ENCODE measurements around the gene TSPYL6. TPM values are rescaled to one million over a fixed set of nuclear protein-coding genes. Genes with fewer than 3 reads are reported as not detected.

The TSPYL6 gene
- total RNA-seq, 1 experiment from 2014 or later: not detected

DNA sequence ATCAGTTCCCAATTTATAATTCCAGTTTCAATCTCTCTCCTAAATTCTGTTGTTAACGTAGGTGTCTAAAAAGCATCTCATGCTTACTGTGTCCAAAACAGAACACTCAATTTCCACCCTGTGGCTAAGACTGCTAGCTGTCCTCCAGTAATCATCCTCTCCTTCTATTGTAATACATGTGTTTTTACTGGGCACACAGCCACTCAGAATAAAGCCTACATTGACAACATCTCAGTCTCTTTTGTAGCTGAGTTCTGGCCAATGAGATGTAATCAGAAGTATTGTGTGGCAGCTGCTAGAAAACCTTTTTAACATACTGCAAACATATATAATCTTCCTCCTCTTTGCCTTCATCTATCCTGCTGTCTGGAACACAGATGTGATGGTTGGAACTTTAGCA, 29.4 kb upstream of the TSPYL6 start:
- TF ChIP-seq, protein P1, sequence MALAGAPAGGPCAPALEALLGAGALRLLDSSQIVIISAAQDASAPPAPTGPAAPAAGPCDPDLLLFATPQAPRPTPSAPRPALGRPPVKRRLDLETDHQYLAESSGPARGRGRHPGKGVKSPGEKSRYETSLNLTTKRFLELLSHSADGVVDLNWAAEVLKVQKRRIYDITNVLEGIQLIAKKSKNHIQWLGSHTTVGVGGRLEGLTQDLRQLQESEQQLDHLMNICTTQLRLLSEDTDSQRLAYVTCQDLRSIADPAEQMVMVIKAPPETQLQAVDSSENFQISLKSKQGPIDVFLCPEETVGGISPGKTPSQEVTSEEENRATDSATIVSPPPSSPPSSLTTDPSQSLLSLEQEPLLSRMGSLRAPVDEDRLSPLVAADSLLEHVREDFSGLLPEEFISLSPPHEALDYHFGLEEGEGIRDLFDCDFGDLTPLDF (CRISPR knock-in tag; IDR thresholded peaks at IDR 0.05): no peak
- TF ChIP-seq, protein P2, sequence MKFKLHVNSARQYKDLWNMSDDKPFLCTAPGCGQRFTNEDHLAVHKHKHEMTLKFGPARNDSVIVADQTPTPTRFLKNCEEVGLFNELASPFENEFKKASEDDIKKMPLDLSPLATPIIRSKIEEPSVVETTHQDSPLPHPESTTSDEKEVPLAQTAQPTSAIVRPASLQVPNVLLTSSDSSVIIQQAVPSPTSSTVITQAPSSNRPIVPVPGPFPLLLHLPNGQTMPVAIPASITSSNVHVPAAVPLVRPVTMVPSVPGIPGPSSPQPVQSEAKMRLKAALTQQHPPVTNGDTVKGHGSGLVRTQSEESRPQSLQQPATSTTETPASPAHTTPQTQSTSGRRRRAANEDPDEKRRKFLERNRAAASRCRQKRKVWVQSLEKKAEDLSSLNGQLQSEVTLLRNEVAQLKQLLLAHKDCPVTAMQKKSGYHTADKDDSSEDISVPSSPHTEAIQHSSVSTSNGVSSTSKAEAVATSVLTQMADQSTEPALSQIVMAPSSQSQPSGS (CRISPR knock-in tag; IDR thresholded peaks at IDR 0.05; ENCODE audit: borderline replicate concordance, low read depth): no peak
- no peak for TF ChIP-seq ZBTB21 (CRISPR knock-in tag; IDR thresholded peaks at IDR 0.05; ENCODE audit: borderline replicate concordance)
- TF ChIP-seq OVOL2 (CRISPR knock-in tag; IDR thresholded peaks at IDR 0.05; ENCODE audit: borderline replicate concordance): no peak
- TF ChIP-seq FOXJ3 (CRISPR knock-in tag; IDR thresholded peaks at IDR 0.05; ENCODE audit: borderline replicate concordance): no peak
- TF ChIP-seq, protein P3, sequence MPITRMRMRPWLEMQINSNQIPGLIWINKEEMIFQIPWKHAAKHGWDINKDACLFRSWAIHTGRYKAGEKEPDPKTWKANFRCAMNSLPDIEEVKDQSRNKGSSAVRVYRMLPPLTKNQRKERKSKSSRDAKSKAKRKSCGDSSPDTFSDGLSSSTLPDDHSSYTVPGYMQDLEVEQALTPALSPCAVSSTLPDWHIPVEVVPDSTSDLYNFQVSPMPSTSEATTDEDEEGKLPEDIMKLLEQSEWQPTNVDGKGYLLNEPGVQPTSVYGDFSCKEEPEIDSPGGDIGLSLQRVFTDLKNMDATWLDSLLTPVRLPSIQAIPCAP (CRISPR knock-in tag; IDR thresholded peaks at IDR 0.05): no peak
- TF ChIP-seq NR1H2 (CRISPR knock-in tag; IDR thresholded peaks at IDR 0.05): no peak
- TF ChIP-seq, protein P4, sequence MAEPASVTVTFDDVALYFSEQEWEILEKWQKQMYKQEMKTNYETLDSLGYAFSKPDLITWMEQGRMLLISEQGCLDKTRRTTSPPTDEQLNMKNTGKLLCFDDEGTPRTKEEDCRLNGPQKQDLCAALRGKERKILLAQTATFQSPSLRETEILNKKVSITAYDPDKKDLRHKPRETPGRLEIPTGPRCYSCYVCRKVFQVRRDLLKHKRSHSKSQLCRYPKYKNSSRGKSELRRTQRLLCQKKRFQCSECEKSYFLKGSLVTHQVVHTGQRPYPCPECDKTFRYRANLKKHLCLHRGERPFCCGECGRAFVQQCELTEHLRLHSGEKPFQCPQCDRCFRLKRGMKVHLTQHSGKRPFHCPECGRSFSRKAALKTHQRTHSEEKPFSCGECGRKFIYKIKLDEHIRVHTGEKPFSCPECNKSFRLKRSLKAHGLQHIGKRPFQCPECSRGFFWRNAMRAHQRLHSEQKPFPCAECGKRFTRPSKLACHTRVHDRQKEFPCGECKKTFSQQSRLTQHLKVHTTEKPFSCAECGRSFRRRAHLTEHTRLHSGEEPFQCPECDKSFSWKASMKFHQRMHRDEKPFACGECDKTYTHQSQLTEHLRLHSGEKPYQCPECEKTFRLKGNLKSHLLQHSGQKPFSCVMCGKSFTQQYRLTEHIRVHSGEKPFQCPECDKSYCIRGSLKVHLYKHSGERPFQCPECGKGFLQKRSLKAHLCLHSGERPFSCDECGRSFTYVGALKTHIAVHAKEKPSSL (CRISPR knock-in tag; conservative IDR thresholded peaks at IDR 0.05): no peak
- TF ChIP-seq, protein P5, sequence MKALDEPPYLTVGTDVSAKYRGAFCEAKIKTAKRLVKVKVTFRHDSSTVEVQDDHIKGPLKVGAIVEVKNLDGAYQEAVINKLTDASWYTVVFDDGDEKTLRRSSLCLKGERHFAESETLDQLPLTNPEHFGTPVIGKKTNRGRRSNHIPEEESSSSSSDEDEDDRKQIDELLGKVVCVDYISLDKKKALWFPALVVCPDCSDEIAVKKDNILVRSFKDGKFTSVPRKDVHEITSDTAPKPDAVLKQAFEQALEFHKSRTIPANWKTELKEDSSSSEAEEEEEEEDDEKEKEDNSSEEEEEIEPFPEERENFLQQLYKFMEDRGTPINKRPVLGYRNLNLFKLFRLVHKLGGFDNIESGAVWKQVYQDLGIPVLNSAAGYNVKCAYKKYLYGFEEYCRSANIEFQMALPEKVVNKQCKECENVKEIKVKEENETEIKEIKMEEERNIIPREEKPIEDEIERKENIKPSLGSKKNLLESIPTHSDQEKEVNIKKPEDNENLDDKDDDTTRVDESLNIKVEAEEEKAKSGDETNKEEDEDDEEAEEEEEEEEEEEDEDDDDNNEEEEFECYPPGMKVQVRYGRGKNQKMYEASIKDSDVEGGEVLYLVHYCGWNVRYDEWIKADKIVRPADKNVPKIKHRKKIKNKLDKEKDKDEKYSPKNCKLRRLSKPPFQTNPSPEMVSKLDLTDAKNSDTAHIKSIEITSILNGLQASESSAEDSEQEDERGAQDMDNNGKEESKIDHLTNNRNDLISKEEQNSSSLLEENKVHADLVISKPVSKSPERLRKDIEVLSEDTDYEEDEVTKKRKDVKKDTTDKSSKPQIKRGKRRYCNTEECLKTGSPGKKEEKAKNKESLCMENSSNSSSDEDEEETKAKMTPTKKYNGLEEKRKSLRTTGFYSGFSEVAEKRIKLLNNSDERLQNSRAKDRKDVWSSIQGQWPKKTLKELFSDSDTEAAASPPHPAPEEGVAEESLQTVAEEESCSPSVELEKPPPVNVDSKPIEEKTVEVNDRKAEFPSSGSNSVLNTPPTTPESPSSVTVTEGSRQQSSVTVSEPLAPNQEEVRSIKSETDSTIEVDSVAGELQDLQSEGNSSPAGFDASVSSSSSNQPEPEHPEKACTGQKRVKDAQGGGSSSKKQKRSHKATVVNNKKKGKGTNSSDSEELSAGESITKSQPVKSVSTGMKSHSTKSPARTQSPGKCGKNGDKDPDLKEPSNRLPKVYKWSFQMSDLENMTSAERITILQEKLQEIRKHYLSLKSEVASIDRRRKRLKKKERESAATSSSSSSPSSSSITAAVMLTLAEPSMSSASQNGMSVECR (CRISPR knock-in tag; IDR thresholded peaks at IDR 0.05; ENCODE audit: borderline replicate concordance): no peak
- no peak for TF ChIP-seq EMX1 (CRISPR knock-in tag; IDR thresholded peaks at IDR 0.05)
- TF ChIP-seq TEAD4 (CRISPR knock-in tag; IDR thresholded peaks at IDR 0.05): no peak
- no peak for TF ChIP-seq ZNF416 (CRISPR knock-in tag; IDR thresholded peaks at IDR 0.05)
- TF ChIP-seq TCF7 (CRISPR knock-in tag; IDR thresholded peaks at IDR 0.05; ENCODE audit: low read depth): no peak
- TF ChIP-seq ZNF138 (CRISPR knock-in tag; conservative IDR thresholded peaks at IDR 0.05): no peak
- TF ChIP-seq, protein P6, sequence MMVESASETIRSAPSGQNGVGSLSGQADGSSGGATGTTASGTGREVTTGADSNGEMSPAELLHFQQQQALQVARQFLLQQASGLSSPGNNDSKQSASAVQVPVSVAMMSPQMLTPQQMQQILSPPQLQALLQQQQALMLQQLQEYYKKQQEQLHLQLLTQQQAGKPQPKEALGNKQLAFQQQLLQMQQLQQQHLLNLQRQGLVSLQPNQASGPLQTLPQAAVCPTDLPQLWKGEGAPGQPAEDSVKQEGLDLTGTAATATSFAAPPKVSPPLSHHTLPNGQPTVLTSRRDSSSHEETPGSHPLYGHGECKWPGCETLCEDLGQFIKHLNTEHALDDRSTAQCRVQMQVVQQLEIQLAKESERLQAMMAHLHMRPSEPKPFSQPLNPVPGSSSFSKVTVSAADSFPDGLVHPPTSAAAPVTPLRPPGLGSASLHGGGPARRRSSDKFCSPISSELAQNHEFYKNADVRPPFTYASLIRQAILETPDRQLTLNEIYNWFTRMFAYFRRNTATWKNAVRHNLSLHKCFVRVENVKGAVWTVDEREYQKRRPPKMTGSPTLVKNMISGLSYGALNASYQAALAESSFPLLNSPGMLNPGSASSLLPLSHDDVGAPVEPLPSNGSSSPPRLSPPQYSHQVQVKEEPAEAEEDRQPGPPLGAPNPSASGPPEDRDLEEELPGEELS (CRISPR knock-in tag; IDR thresholded peaks at IDR 0.05): no peak
- TF ChIP-seq GRHL2 (CRISPR knock-in tag; IDR thresholded peaks at IDR 0.05; ENCODE audit: insufficient replicate concordance, severe bottlenecking): no peak
- TF ChIP-seq, protein P7, sequence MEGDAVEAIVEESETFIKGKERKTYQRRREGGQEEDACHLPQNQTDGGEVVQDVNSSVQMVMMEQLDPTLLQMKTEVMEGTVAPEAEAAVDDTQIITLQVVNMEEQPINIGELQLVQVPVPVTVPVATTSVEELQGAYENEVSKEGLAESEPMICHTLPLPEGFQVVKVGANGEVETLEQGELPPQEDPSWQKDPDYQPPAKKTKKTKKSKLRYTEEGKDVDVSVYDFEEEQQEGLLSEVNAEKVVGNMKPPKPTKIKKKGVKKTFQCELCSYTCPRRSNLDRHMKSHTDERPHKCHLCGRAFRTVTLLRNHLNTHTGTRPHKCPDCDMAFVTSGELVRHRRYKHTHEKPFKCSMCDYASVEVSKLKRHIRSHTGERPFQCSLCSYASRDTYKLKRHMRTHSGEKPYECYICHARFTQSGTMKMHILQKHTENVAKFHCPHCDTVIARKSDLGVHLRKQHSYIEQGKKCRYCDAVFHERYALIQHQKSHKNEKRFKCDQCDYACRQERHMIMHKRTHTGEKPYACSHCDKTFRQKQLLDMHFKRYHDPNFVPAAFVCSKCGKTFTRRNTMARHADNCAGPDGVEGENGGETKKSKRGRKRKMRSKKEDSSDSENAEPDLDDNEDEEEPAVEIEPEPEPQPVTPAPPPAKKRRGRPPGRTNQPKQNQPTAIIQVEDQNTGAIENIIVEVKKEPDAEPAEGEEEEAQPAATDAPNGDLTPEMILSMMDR (IDR thresholded peaks at IDR 0.05): no peak
- no peak for TF ChIP-seq GTF2I (CRISPR knock-in tag; conservative IDR thresholded peaks at IDR 0.05)
- no peak overlapping the region for H3K27ac Mint-ChIP-seq
- H3K36me3 Mint-ChIP-seq: no peaks in the 10 kb centered on the region
- ATAC-seq: no peak
- H3K9me3 Mint-ChIP-seq: no peaks in the 10 kb centered on the region
- no peak overlapping the region for H3K4me3 Mint-ChIP-seq
- peaks cover 66% of the 10 kb centered on the region for H3K27me3 Mint-ChIP-seq (ENCODE audit: low read depth)
- H3K4me1 Mint-ChIP-seq: peaks cover 21% of the 10 kb centered on the region
- CTCF ChIA-PET: no interaction called here
- no peak for DNase-seq (ENCODE audit: low spot score)
- POLR2A ChIA-PET: no interaction called here

Measured in WTC11 (cell line).